ENCODE results near the gene TNRC6A. TPM values are rescaled to one million over a fixed set of nuclear protein-coding genes. Genes with fewer than 3 reads are reported as not detected.

The TNRC6A gene
- total RNA-seq, 2 experiments from 2014 or later, result 38.1 to 60.3 TPM

DNA sequence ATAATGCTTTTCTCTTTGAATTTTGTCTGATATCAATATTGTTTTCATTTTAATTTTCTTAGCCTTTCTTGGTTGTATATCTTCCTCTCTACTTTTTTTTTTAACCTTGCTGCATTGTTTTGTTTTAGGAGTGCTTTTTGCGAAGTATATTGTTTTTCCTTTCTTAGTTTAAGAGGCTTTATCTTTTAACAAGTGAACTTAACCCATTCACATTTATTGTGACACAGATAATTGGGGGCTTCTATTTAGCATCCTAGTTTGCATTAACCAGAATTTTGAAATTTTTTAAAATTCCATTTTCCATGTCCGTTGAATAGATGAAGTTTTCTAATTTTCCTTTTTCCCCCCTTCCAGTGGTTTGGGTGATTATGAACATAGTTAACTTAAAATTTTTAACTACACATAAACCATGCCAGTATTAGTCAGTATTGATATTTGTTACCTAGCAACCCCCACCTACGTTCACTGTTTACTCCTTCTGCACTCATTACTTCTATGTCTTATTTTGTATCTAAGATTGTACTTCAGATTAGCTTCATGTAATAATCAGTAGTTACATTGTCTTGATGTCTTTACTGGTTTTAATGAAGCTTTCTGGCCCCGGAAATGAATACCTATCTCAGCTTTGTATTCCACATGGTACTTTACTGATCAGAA lies 44.4 kb downstream of the TNRC6A start:
- CTCF ChIA-PET (ENCODE audit: unreplicated experiment), result no interaction called here
- Histone ChIP-seq H4K20me1 (ENCODE audit: insufficient read depth, low read length) (0 out of 2 replicates have a peak, but pooled peaks cover 4% of the 10 kb centered on the region), H2AFZ (ENCODE audit: low read length) (no peak overlapping the region), H3K27ac (ENCODE audit: low read depth, low read length, poor library complexity, severe bottlenecking) (no peak overlapping the region), H3K79me2 (ENCODE audit: insufficient read depth, low read depth, low read length) (peaks cover 27% of the 10 kb centered on the region; the same call in 1 of the 2 replicates), H3K9me3 (ENCODE audit: low read length) (no peaks in the 10 kb centered on the region), H3K4me1 (ENCODE audit: insufficient read depth, low read length, poor library complexity, severe bottlenecking) (no peaks in the 10 kb centered on the region), H3K4me2 (ENCODE audit: low read length) (no peak overlapping the region), H3K4me3 (ENCODE audit: low read depth, low read length, poor library complexity, severe bottlenecking) (no peak overlapping the region), H3K9me2 (ENCODE audit: insufficient read depth, low read length) (no peaks in the 10 kb centered on the region), H3K36me3 (ENCODE audit: insufficient read depth, low read length) (peaks cover 78% of the 10 kb centered on the region)
- POLR2A ChIA-PET, result interaction anchor here (0.6 kb wide), 1 partner anchor 67 kb away, joined by 3 read pairs; no protein-coding TSS in a partner anchor
- no peak for DNase-seq (ENCODE audit: low spot score)
- intact Hi-C loops (cut with micrococcal nuclease; ENCODE audit: unreplicated experiment), result no loop called here
- TF ChIP-seq, protein P1, sequence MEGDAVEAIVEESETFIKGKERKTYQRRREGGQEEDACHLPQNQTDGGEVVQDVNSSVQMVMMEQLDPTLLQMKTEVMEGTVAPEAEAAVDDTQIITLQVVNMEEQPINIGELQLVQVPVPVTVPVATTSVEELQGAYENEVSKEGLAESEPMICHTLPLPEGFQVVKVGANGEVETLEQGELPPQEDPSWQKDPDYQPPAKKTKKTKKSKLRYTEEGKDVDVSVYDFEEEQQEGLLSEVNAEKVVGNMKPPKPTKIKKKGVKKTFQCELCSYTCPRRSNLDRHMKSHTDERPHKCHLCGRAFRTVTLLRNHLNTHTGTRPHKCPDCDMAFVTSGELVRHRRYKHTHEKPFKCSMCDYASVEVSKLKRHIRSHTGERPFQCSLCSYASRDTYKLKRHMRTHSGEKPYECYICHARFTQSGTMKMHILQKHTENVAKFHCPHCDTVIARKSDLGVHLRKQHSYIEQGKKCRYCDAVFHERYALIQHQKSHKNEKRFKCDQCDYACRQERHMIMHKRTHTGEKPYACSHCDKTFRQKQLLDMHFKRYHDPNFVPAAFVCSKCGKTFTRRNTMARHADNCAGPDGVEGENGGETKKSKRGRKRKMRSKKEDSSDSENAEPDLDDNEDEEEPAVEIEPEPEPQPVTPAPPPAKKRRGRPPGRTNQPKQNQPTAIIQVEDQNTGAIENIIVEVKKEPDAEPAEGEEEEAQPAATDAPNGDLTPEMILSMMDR (conservative IDR thresholded peaks at IDR 0.05; ENCODE audit: low read length), result no peak
- no peak for TF ChIP-seq EZH2phosphoT487 (IDR thresholded peaks at IDR 0.05; ENCODE audit: borderline replicate concordance, low read depth, low read length)
- BruUV-seq (replicated peaks), result no TSS peak

- Histone ChIP-seq H3K4me2 (ENCODE audit: low read length) (no peak overlapping the region), H3K9me3 (ENCODE audit: low read length) (no peaks in the 10 kb centered on the region), H3K4me3 (ENCODE audit: low read depth, low read length, poor library complexity, severe bottlenecking) (no peak overlapping the region), H3K4me1 (ENCODE audit: insufficient read depth, low read length, poor library complexity, severe bottlenecking) (no peaks in the 10 kb centered on the region), H4K20me1 (ENCODE audit: insufficient read depth, low read length) (0 out of 2 replicates have a peak, but pooled peaks cover 2% of the 10 kb centered on the region), H3K36me3 (ENCODE audit: insufficient read depth, low read length) (peaks cover 84% of the 10 kb centered on the region), H3K27ac (ENCODE audit: low read depth, low read length, poor library complexity, severe bottlenecking) (no peak overlapping the region), H3K9me2 (ENCODE audit: insufficient read depth, low read length) (no peaks in the 10 kb centered on the region), H3K79me2 (ENCODE audit: insufficient read depth, low read depth, low read length) (peaks cover 27% of the 10 kb centered on the region; the same call in 1 of the 2 replicates), H2AFZ (ENCODE audit: low read length) (no peak overlapping the region)
- BruUV-seq (replicated peaks), result no TSS peak
- no peak for DNase-seq (ENCODE audit: low spot score)
- ChIA-PET POLR2A (interaction anchor here (0.6 kb wide), 1 partner anchor 66 kb away, joined by 3 read pairs; no protein-coding TSS in a partner anchor), CTCF (ENCODE audit: unreplicated experiment) (no interaction called here)
- TF ChIP-seq, protein P1 (conservative IDR thresholded peaks at IDR 0.05; ENCODE audit: low read length), result no peak
- TF ChIP-seq EZH2phosphoT487 (IDR thresholded peaks at IDR 0.05; ENCODE audit: borderline replicate concordance, low read depth, low read length), result no peak
- intact Hi-C loops (cut with micrococcal nuclease; ENCODE audit: unreplicated experiment), result no loop called here
Measured at GRCh38 chr16:24774510-24774909, 45.1 kb downstream of the TNRC6A start.

- H3K36me3 ChIP-seq (ENCODE audit: insufficient read depth, low read length), result peaks cover 93% of the 10 kb centered on the region
- intact Hi-C loops (cut with micrococcal nuclease; ENCODE audit: unreplicated experiment), result no loop called here
- no peaks in the 10 kb centered on the region for H3K9me2 ChIP-seq (ENCODE audit: insufficient read depth, low read length)
- TF ChIP-seq EZH2phosphoT487 (IDR thresholded peaks at IDR 0.05; ENCODE audit: borderline replicate concordance, low read depth, low read length), result no peak
- TF ChIP-seq, protein P1 (conservative IDR thresholded peaks at IDR 0.05; ENCODE audit: low read length), result no peak
- H2AFZ ChIP-seq (ENCODE audit: low read length), result no peak overlapping the region
- H3K79me2 ChIP-seq (ENCODE audit: insufficient read depth, low read depth, low read length), result peaks cover 27% of the 10 kb centered on the region; the same call in 1 of the 2 replicates
- no peaks in the 10 kb centered on the region for H4K20me1 ChIP-seq (ENCODE audit: insufficient read depth, low read length)
- ChIA-PET POLR2A (interaction anchor here (0.8 kb wide), 1 partner anchor 601 kb away, joined by 3 read pairs; no protein-coding TSS in a partner anchor), CTCF (ENCODE audit: unreplicated experiment) (no interaction called here)
- no peaks in the 10 kb centered on the region for H3K9me3 ChIP-seq (ENCODE audit: low read length)
- no peak overlapping the region for H3K4me3 ChIP-seq (ENCODE audit: low read depth, low read length, poor library complexity, severe bottlenecking)
- no peak overlapping the region for H3K4me2 ChIP-seq (ENCODE audit: low read length)
- no peaks in the 10 kb centered on the region for H3K4me1 ChIP-seq (ENCODE audit: insufficient read depth, low read length, poor library complexity, severe bottlenecking)
- DNase-seq (ENCODE audit: low spot score), result no peak
- BruUV-seq (replicated peaks), result no TSS peak
- no peak overlapping the region for H3K27ac ChIP-seq (ENCODE audit: low read depth, low read length, poor library complexity, severe bottlenecking)
Measured at GRCh38 chr16:24775455-24775854, 46.0 kb downstream of the TNRC6A start.

All from OCI-LY7 (cell line).